ENCODE results near the gene TNFRSF25. TPM values are rescaled to one million over a fixed set of nuclear protein-coding genes. Genes with fewer than 3 reads are reported as not detected.
"Not testable (repeated sequence)": the region's sequence is repeated elsewhere in the genome, so short reads cannot be mapped to it uniquely, and the experiment has no call there.

The TNFRSF25 gene
- total and polyA plus RNA-seq, 9 of the 15 experiments (the other 6 are each of a cell fraction or from before 2014, with no cell fraction given) = 0.24 to 0.49 TPM; not detected in 7

GRCh38 chr1:6431645-6432579, 34.1 kb downstream of the TNFRSF25 start:
- ATAC-seq; in situ Hi-C loops (cut with MboI); H3K36me3 ChIP-seq (ENCODE audit: control insufficient read depth, insufficient read depth, low read length); H3K4me3 ChIP-seq; BruUV-seq (replicated peaks); DNase-seq (ENCODE audit: extremely low read depth in 1 of 4, low spot score in 3 of 4); H3K79me2 ChIP-seq (ENCODE audit: control insufficient read depth, insufficient read depth, low read length); H3K9me3 ChIP-seq (replicated peaks; ENCODE audit: control insufficient read depth, insufficient read depth, low read depth, low read length); intact Hi-C loops (cut with micrococcal nuclease); H3K9me1 ChIP-seq (ENCODE audit: control insufficient read depth, insufficient read depth, low read length); H3K27ac ChIP-seq (ENCODE audit: extremely low read depth, low read depth, low read length); H2AFZ ChIP-seq (ENCODE audit: low read depth, low read length); H3K4me2 ChIP-seq (ENCODE audit: insufficient read depth, low read length): not testable (repeated sequence)
- Histone ChIP-seq H3K9ac (ENCODE audit: insufficient read depth in 1 of 2, low read depth in 2 of 2, low read length in 2 of 2) (0 out of 4 replicates have a peak overlapping the region, but pooled peaks of 1 of the 2 experiments have one; percentile 20), H3K27me3 (ENCODE audit: control insufficient read depth in 2 of 2, insufficient read depth in 2 of 2, low read length in 2 of 2) (peaks cover 5 to 44% of the 10 kb centered on the region in 2 experiments; a peak in 4 of 5 replicates), H4K20me1 (replicated peaks; ENCODE audit: control insufficient read depth, insufficient read depth, low read length) (peaks cover 21% of the 10 kb centered on the region), H3K4me1 (replicated peaks in 1 of 2; ENCODE audit: control insufficient read depth in 2 of 2, insufficient read depth in 2 of 2, low read length in 2 of 2) (peaks cover 22 to 44% of the 10 kb centered on the region in 2 experiments; a peak in 4 of 5 replicates)
- 0 out of 2 replicates have a peak, but pooled peaks have one; percentile 13 for TF ChIP-seq ZBTB7A (IDR thresholded peaks at IDR 0.05; ENCODE audit: borderline replicate concordance, control insufficient read depth, low read depth, low read length)
- peak; percentile 47 to 72; a peak in 3 of 4 replicates for TF ChIP-seq KDM1A (IDR thresholded peaks at IDR 0.05)
- TF ChIP-seq SMARCA5 (IDR thresholded peaks at IDR 0.05) = peak; percentile 72; the same call in 1 of the 2 replicates
- TF ChIP-seq SPI1 (IDR thresholded peaks at IDR 0.05; ENCODE audit: borderline replicate concordance, low read depth, low read length) = peak; percentile 53; the same call in 1 of the 2 replicates
- 0 out of 2 replicates have a peak, but pooled peaks have one; percentile 2 for TF ChIP-seq TFAP4 (CRISPR knock-in tag; IDR thresholded peaks at IDR 0.05; ENCODE audit: borderline replicate concordance)
- peak; percentile 95 for TF ChIP-seq BCOR (IDR thresholded peaks at IDR 0.05)
- peak; percentile 65; the same call in 1 of the 2 replicates for TF ChIP-seq HDAC2 (IDR thresholded peaks at IDR 0.05)
- ChIA-PET POLR2A (interaction anchor here (0.6 to 2.1 kb wide), 4 partner anchors 9 to 71 kb away, joined by 3 to 11 read pairs (median 4); no protein-coding TSS in a partner anchor), CTCF (ENCODE audit: low intra/inter-chr PET ratio) (interaction anchor here (0.7 kb wide), 1 partner anchor 186 kb away, joined by 3 read pairs; no protein-coding TSS in a partner anchor)
- peak; percentile 68 for FAIRE-seq
- 16% methylated on average over 11 of the region's 13 CpGs for WGBS (ENCODE audit: insufficient coverage, low coverage, missing lambda C conversion rate)
